ENCODE results near the gene FLT1. TPM values are rescaled to one million over a fixed set of nuclear protein-coding genes. Genes with fewer than 3 reads are reported as not detected.

The FLT1 gene
- total RNA-seq, 2 donors from 2014 or later = 3.2 to 10.3 TPM

DNA sequence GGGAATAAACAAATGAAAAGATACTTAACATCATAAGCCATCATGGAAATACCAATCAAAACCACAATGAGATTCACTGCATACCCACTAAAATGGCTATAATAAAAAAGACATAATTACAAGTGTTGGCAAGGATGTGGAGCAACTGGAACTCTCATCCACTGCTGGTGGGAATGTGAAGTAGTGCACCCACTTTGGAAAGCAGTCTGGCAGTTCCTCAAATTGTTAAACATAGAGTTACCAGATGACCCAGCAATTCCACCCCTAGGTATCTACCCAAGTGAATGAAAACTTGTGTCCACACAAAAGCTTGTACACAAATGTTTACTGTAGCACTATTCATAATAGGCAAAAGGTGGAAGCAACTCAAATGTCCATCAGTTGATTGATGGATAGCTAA lies 46.9 kb downstream of the FLT1 start:
- Mint-ChIP-seq H3K9me3 (peaks cover 41% of the 10 kb centered on the region), H3K36me3 (ENCODE audit: low read depth) (peaks cover 24% of the 10 kb centered on the region), H3K4me3 (no peak overlapping the region), H3K4me1 (peaks cover 1% of the 10 kb centered on the region), H3K27ac (no peak overlapping the region), H3K27me3 (ENCODE audit: insufficient read depth) (no peaks in the 10 kb centered on the region)
- H3K27ac ChIP-seq (ENCODE audit: low read depth, low read length) = no peak overlapping the region
- H3K9ac ChIP-seq (ENCODE audit: extremely low read depth, low read length, poor library complexity, severe bottlenecking) = no peak overlapping the region
- H3K4me1 ChIP-seq (ENCODE audit: control insufficient read depth, insufficient read depth, low read length) = no peaks in the 10 kb centered on the region
- H3K36me3 ChIP-seq (ENCODE audit: control insufficient read depth, insufficient read depth, low read length) = no peaks in the 10 kb centered on the region
- TF ChIP-seq, protein P1, sequence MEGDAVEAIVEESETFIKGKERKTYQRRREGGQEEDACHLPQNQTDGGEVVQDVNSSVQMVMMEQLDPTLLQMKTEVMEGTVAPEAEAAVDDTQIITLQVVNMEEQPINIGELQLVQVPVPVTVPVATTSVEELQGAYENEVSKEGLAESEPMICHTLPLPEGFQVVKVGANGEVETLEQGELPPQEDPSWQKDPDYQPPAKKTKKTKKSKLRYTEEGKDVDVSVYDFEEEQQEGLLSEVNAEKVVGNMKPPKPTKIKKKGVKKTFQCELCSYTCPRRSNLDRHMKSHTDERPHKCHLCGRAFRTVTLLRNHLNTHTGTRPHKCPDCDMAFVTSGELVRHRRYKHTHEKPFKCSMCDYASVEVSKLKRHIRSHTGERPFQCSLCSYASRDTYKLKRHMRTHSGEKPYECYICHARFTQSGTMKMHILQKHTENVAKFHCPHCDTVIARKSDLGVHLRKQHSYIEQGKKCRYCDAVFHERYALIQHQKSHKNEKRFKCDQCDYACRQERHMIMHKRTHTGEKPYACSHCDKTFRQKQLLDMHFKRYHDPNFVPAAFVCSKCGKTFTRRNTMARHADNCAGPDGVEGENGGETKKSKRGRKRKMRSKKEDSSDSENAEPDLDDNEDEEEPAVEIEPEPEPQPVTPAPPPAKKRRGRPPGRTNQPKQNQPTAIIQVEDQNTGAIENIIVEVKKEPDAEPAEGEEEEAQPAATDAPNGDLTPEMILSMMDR (conservative IDR thresholded peaks at IDR 0.05) = no peak
- no peak for DNase-seq
- no peak overlapping the region for H3K4me3 ChIP-seq (ENCODE audit: low read length)
- peaks cover 14% of the 10 kb centered on the region for H3K9me3 ChIP-seq (ENCODE audit: control insufficient read depth, low read length)
- no peaks in the 10 kb centered on the region for H3K27me3 ChIP-seq (ENCODE audit: control insufficient read depth, insufficient read depth, low read length, poor library complexity, severe bottlenecking)

DNA sequence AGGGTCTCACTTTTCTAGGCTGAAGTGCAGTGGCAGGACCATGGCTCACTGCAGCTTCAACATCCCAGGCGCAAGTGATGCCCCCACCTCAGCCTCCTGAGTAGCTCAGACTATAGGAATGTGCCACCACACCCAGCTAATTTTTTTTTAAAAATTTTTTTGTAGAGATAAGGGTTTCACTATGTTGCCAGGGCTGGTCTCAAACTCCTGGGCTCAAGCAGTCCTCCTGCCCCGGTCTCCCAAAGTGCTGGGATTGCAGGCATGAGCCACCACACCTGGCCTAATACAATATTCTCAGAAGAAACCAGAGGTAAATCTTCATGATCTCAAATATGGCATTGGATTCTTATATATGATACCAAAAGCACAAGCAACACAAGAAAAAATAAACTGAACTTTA lies 47.7 kb downstream of the FLT1 start:
- Histone ChIP-seq H3K27ac (ENCODE audit: low read depth, low read length) (no peak overlapping the region), H3K9ac (ENCODE audit: extremely low read depth, low read length, poor library complexity, severe bottlenecking) (no peak overlapping the region), H3K4me1 (ENCODE audit: control insufficient read depth, insufficient read depth, low read length) (no peaks in the 10 kb centered on the region), H3K36me3 (ENCODE audit: control insufficient read depth, insufficient read depth, low read length) (no peaks in the 10 kb centered on the region), H3K27me3 (ENCODE audit: control insufficient read depth, insufficient read depth, low read length, poor library complexity, severe bottlenecking) (no peaks in the 10 kb centered on the region), H3K4me3 (ENCODE audit: low read length) (no peak overlapping the region), H3K9me3 (ENCODE audit: control insufficient read depth, low read length) (peaks cover 14% of the 10 kb centered on the region)
- H3K4me1 Mint-ChIP-seq = peaks cover 1% of the 10 kb centered on the region
- 91 to 100% methylated on average over 1 to 2 of the region's 2 CpGs for WGBS, 2 experiments (ENCODE audit: insufficient coverage in 1 of 2, insufficient read length in 1 of 2)
- TF ChIP-seq, protein P1 (conservative IDR thresholded peaks at IDR 0.05) = no peak
- no peak for DNase-seq
- no peak overlapping the region for H3K27ac Mint-ChIP-seq
- peaks cover 24% of the 10 kb centered on the region for H3K36me3 Mint-ChIP-seq (ENCODE audit: low read depth)
- H3K4me3 Mint-ChIP-seq = no peak overlapping the region
- peaks cover 41% of the 10 kb centered on the region for H3K9me3 Mint-ChIP-seq
- H3K27me3 Mint-ChIP-seq (ENCODE audit: insufficient read depth) = no peaks in the 10 kb centered on the region

DNA sequence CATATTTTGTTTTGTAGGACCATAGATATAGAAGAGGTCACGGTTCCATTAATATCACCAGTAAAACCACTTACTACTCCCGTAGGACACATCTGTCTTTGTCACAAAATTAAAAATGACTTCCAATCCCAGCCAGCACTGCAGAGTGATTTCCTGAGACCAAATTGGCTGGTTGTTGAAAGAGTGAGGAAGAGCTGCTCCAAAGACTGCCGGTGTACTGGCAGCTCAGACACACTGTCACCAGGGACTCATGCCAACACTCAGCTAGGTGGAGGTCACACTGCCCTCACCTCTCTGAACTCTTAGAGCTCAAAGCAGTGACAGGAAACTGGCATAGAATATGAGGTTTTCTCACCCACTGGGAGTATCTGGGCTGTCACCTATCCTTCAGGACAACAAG lies 52.1 kb downstream of the FLT1 start:
- TF ChIP-seq, protein P1 (conservative IDR thresholded peaks at IDR 0.05) = no peak
- Histone ChIP-seq H3K9ac (ENCODE audit: extremely low read depth, low read length, poor library complexity, severe bottlenecking) (no peak overlapping the region), H3K36me3 (ENCODE audit: control insufficient read depth, insufficient read depth, low read length) (no peaks in the 10 kb centered on the region), H3K27me3 (ENCODE audit: control insufficient read depth, insufficient read depth, low read length, poor library complexity, severe bottlenecking) (no peaks in the 10 kb centered on the region), H3K4me3 (ENCODE audit: low read length) (no peak overlapping the region), H3K4me1 (ENCODE audit: control insufficient read depth, insufficient read depth, low read length) (no peaks in the 10 kb centered on the region), H3K27ac (ENCODE audit: low read depth, low read length) (no peak overlapping the region), H3K9me3 (ENCODE audit: control insufficient read depth, low read length) (peaks cover under 1% of the 10 kb centered on the region)
- H3K27ac Mint-ChIP-seq = no peak overlapping the region
- no peak for DNase-seq
- H3K27me3 Mint-ChIP-seq (ENCODE audit: insufficient read depth) = no peaks in the 10 kb centered on the region
- H3K4me3 Mint-ChIP-seq = no peak overlapping the region
- WGBS, 2 experiments (ENCODE audit: insufficient coverage in 1 of 2, insufficient read length in 1 of 2) = 90 to 100% methylated on average over 1 to 3 of the region's 3 CpGs
- peaks cover 14% of the 10 kb centered on the region for H3K4me1 Mint-ChIP-seq
- H3K36me3 Mint-ChIP-seq (ENCODE audit: low read depth) = peaks cover 12% of the 10 kb centered on the region
- H3K9me3 Mint-ChIP-seq = peaks cover 27% of the 10 kb centered on the region
